ENCODE results near the gene POP7. TPM values are rescaled to one million over a fixed set of nuclear protein-coding genes. Genes with fewer than 3 reads are reported as not detected.

POP7 gene
- polyA plus RNA-seq, 1 donor from 2014 or later: 92.1 TPM

- H2AFZ ChIP-seq (ENCODE audit: low read depth, low read length): no peak overlapping the region
- H4K20me1 ChIP-seq (ENCODE audit: insufficient read depth): no peaks in the 10 kb centered on the region
- no peaks in the 10 kb centered on the region for H3K9me2 ChIP-seq (ENCODE audit: insufficient read depth, low read length)
- peaks cover 28% of the 10 kb centered on the region for H3K79me2 ChIP-seq (replicated peaks; ENCODE audit: insufficient read depth, low read length)
- no peak for TF ChIP-seq CTCF (IDR thresholded peaks at IDR 0.05; ENCODE audit: poor library complexity, severe bottlenecking)
- TF ChIP-seq RAD21 (conservative IDR thresholded peaks at IDR 0.05): no peak
- TF ChIP-seq EZH2 (IDR thresholded peaks at IDR 0.05; ENCODE audit: borderline replicate concordance, insufficient read depth, low read length, poor library complexity, severe bottlenecking): no peak
- H3K4me3 ChIP-seq (ENCODE audit: low read length): peak overlapping the region; percentile 87
- H3K4me2 ChIP-seq (ENCODE audit: low read length): no peak overlapping the region
- H3K27ac ChIP-seq (ENCODE audit: low read length): peak overlapping the region; percentile 88
- no peaks in the 10 kb centered on the region for H3K9me3 ChIP-seq (ENCODE audit: low read length)
- H3K27me3 ChIP-seq (ENCODE audit: insufficient read depth, low read depth, low read length): no peaks in the 10 kb centered on the region
- no peaks in the 10 kb centered on the region for H3F3A ChIP-seq (ENCODE audit: insufficient read depth, low read length, poor library complexity, severe bottlenecking)
- H3K9ac ChIP-seq (ENCODE audit: low read length): peak overlapping the region; percentile 97
- peaks cover 3% of the 10 kb centered on the region for H3K36me3 ChIP-seq (ENCODE audit: insufficient read depth, low read length)
These were observed 30.8 kb upstream of the POP7 start for GRCh38 chr7:100675105-100675451.

- peak overlapping the region; percentile 87 for H3K4me3 ChIP-seq (ENCODE audit: low read length)
- no peaks in the 10 kb centered on the region for H3K27me3 ChIP-seq (ENCODE audit: insufficient read depth, low read depth, low read length)
- no peaks in the 10 kb centered on the region for H3F3A ChIP-seq (ENCODE audit: insufficient read depth, low read length, poor library complexity, severe bottlenecking)
- H3K9me2 ChIP-seq (ENCODE audit: insufficient read depth, low read length): no peaks in the 10 kb centered on the region
- H3K4me2 ChIP-seq (ENCODE audit: low read length): peak overlapping the region; percentile 59
- H4K20me1 ChIP-seq (ENCODE audit: insufficient read depth): no peaks in the 10 kb centered on the region
- peak overlapping the region; percentile 73 for H3K27ac ChIP-seq (ENCODE audit: low read length)
- H2AFZ ChIP-seq (ENCODE audit: low read depth, low read length): no peak overlapping the region
- peaks cover 28% of the 10 kb centered on the region for H3K79me2 ChIP-seq (replicated peaks; ENCODE audit: insufficient read depth, low read length)
- TF ChIP-seq CTCF (IDR thresholded peaks at IDR 0.05; ENCODE audit: poor library complexity, severe bottlenecking) (no peak), RAD21 (conservative IDR thresholded peaks at IDR 0.05) (no peak), TAF1 (IDR thresholded peaks at IDR 0.05; ENCODE audit: low read depth) (no peak), MXI1 (conservative IDR thresholded peaks at IDR 0.05; ENCODE audit: poor library complexity, severe bottlenecking) (peak; percentile 64), REST (IDR thresholded peaks at IDR 0.05; ENCODE audit: borderline replicate concordance) (no peak), EZH2 (IDR thresholded peaks at IDR 0.05; ENCODE audit: borderline replicate concordance, insufficient read depth, low read length, poor library complexity, severe bottlenecking) (no peak), SMC3 (conservative IDR thresholded peaks at IDR 0.05; ENCODE audit: poor library complexity) (no peak), EP300 (conservative IDR thresholded peaks at IDR 0.05; ENCODE audit: poor library complexity, severe bottlenecking) (no peak), POLR2AphosphoS5 (IDR thresholded peaks at IDR 0.05) (peak; percentile 12)
- H3K36me3 ChIP-seq (ENCODE audit: insufficient read depth, low read length): peaks cover 3% of the 10 kb centered on the region
- peak overlapping the region; percentile 97 for H3K9ac ChIP-seq (ENCODE audit: low read length)
- H3K9me3 ChIP-seq (ENCODE audit: low read length): no peaks in the 10 kb centered on the region
These were observed 30.2 kb upstream of the POP7 start for GRCh38 chr7:100675581-100676350.
